H1 (cell line): ENCODE data around the gene CAPN11. TPM values are rescaled to one million over a fixed set of nuclear protein-coding genes. Genes with fewer than 3 reads are reported as not detected.
A peak's percentile ranks its signal among the peaks of the same experiment; 100 is the strongest.

Experiments
- CTCF ChIA-PET: fragments of 300-600 bp; sonication (Branson Sonifier 250); formaldehyde crosslinking; loops from one replicate; lab custom pipeline; 2021; ENCODE audit not compliant: partially characterized antibody; lab: Charles Lee
- POLR2A ChIA-PET: fragments of 300-600 bp; sonication (Branson Sonifier 250); formaldehyde crosslinking; loops from one replicate; lab custom pipeline; 2021; ENCODE audit warnings: inconsistent platforms; ENCODE audit not compliant: partially characterized antibody; lab: Charles Lee
- DNase-seq, 2 experiments: peaks; one replicate each; pipeline versions ENCODE4 v3.0.0 to v3.0.0-alpha.2; 2010 to 2022; ENCODE audit warnings: low spot score in 2 of 2, low read depth in 1 of 2, mixed read lengths in 1 of 2
- FAIRE-seq: peaks from 2 replicates; lab custom pipeline; 2011; peaks lifted over from hg19 to GRCh38; lab: Jason Lieb, UNC
- H2AFZ ChIP-seq: 2 replicates; pipeline ENCODE4 v1.8.1; 2012; ENCODE audit warnings: low read length, inconsistent platforms
- H2AK5ac ChIP-seq: 2 replicates; pipeline ENCODE4 v1.6.1; 2013; ENCODE audit warnings: low read depth, low read length
- H2BK120ac ChIP-seq: replicated peaks from 2 replicates; pipeline ENCODE3; 2013; ENCODE audit warnings: low read depth, low read length, inconsistent platforms
- H2BK12ac ChIP-seq: 2 replicates; pipeline ENCODE4 v1.6.1; 2013; ENCODE audit warnings: low read depth, low read length
- H2BK15ac ChIP-seq: 2 replicates; pipeline ENCODE4 v1.6.1; 2013; ENCODE audit warnings: low read length
- H2BK20ac ChIP-seq: 2 replicates; pipeline ENCODE4 v1.6.1; 2013; ENCODE audit warnings: low read length
- H2BK5ac ChIP-seq: 2 replicates; pipeline ENCODE4 v1.6.1; 2013; ENCODE audit warnings: low read depth, low read length
- H3K14ac ChIP-seq: 2 replicates; pipeline ENCODE4 v1.6.1; 2013; ENCODE audit warnings: inconsistent platforms; ENCODE audit not compliant: insufficient read length
- H3K18ac ChIP-seq: 2 replicates; pipeline ENCODE4 v1.6.1; 2013; ENCODE audit warnings: low read length; ENCODE audit errors: extremely low read depth
- H3K23ac ChIP-seq: 2 replicates; pipeline ENCODE4 v1.6.1; 2013; ENCODE audit warnings: inconsistent platforms; ENCODE audit not compliant: insufficient read length
- H3K23me2 ChIP-seq: 2 replicates; pipeline ENCODE4 v1.6.1; 2013; ENCODE audit warnings: low read depth, low read length
- H3K27ac ChIP-seq: 2 replicates; pipeline ENCODE4 v1.6.1; 2011; ENCODE audit warnings: low read depth, low read length, inconsistent platforms
- H3K27me3 ChIP-seq, 4 experiments: replicated peaks in 1 of 4; 1 replicate in 1 of 4; 2 replicates in 3 of 4; pipeline versions ENCODE4 v1.6.1 to v1.8.1; 2011 to 2013; ENCODE audit warnings: low read length in 3 of 4, mild to moderate bottlenecking in 3 of 4, inconsistent platforms in 2 of 4, mixed read lengths in 2 of 4, moderate library complexity in 1 of 4; ENCODE audit not compliant: control insufficient read depth in 3 of 4, insufficient read depth in 3 of 4; ENCODE audit errors: extremely low read depth in 1 of 4
- H3K36me3 ChIP-seq, 4 experiments: 2 replicates each; pipeline versions ENCODE4 v1.6.1 to v1.8.1; 2011 to 2013; ENCODE audit warnings: mild to moderate bottlenecking in 4 of 4, low read length in 3 of 4, moderate library complexity in 2 of 4, control low read depth in 1 of 4, inconsistent platforms in 1 of 4; ENCODE audit not compliant: insufficient read depth in 4 of 4, control insufficient read depth in 2 of 4
- H3K4ac ChIP-seq: replicated peaks from 2 replicates; pipeline ENCODE3; 2013; ENCODE audit warnings: low read length, low read depth, mixed read lengths, inconsistent platforms; ENCODE audit not compliant: insufficient read length
- H3K4me1 ChIP-seq, 4 experiments: replicated peaks in 1 of 4; 1 replicate in 1 of 4; 2 replicates in 3 of 4; pipeline versions ENCODE4 v1.6.1 to v1.8.1; 2011 to 2013; ENCODE audit warnings: low read length in 3 of 4, inconsistent platforms in 2 of 4, mixed read lengths in 1 of 4; ENCODE audit not compliant: insufficient read depth in 4 of 4, control insufficient read depth in 3 of 4
- H3K4me2 ChIP-seq, 2 experiments: 2 replicates each; pipeline versions ENCODE4 v1.6.1 to v1.8.1; 2011 to 2013; ENCODE audit warnings: low read depth in 2 of 2, low read length in 2 of 2, control low read depth in 1 of 2, inconsistent platforms in 1 of 2, mild to moderate bottlenecking in 1 of 2; ENCODE audit not compliant: insufficient read depth in 1 of 2
- H3K4me3 ChIP-seq, 4 experiments: fragments of 200-600, 300-600 bp in 1 of 4; sonication (generic), shearing (Covaris generic), sonication (Bioruptor Twin) in 1 of 4; 2 replicates each; pipeline versions ENCODE4 v1.5.1 to v1.8.1; 2011 to 2016; ENCODE audit warnings: low read length in 4 of 4, low read depth in 3 of 4, control low read depth in 2 of 4, inconsistent platforms in 2 of 4, mild to moderate bottlenecking in 2 of 4, mixed read lengths in 1 of 4, moderate library complexity in 1 of 4; ENCODE audit not compliant: insufficient read depth in 2 of 4; ENCODE audit errors: extremely low read depth in 1 of 4
- H3K56ac ChIP-seq: replicated peaks from 2 replicates; pipeline ENCODE3; 2013; ENCODE audit warnings: low read depth, mild to moderate bottlenecking, mixed read lengths, low read length, inconsistent platforms; ENCODE audit not compliant: insufficient read length
- H3K79me1 ChIP-seq: 2 replicates; pipeline ENCODE4 v1.6.1; 2013; ENCODE audit warnings: low read depth, low read length, control low read depth
- H3K79me2 ChIP-seq, 2 experiments: 2 replicates each; pipeline versions ENCODE4 v1.6.1 to v1.8.1; 2012 to 2013; ENCODE audit warnings: low read length in 2 of 2, mild to moderate bottlenecking in 2 of 2, inconsistent platforms in 1 of 2; ENCODE audit not compliant: insufficient read depth in 2 of 2, control insufficient read depth in 1 of 2
- H3K9ac ChIP-seq, 4 experiments: replicated peaks in 1 of 4; 1 replicate in 1 of 4; 2 replicates in 3 of 4; pipeline versions ENCODE4 v1.6.1 to v1.8.1; 2011 to 2013; ENCODE audit warnings: low read depth in 3 of 4, low read length in 3 of 4, control low read depth in 2 of 4, mild to moderate bottlenecking in 2 of 4, moderate library complexity in 2 of 4, inconsistent platforms in 1 of 4; ENCODE audit errors: extremely low read depth in 1 of 4
- H3K9me3 ChIP-seq, 2 experiments: 2 replicates each; pipeline versions ENCODE4 v1.6.1 to v1.8.1; 2012 to 2013; ENCODE audit warnings: mild to moderate bottlenecking in 2 of 2, moderate library complexity in 2 of 2, control low read depth in 1 of 2, inconsistent platforms in 1 of 2, low read depth in 1 of 2, low read length in 1 of 2, mixed read lengths in 1 of 2; ENCODE audit not compliant: insufficient read depth in 2 of 2
- H4K20me1 ChIP-seq, 2 experiments: replicated peaks in 1 of 2; 2 replicates each; pipeline versions ENCODE3 to v1.8.1; 2011 to 2013; ENCODE audit warnings: inconsistent platforms in 2 of 2, low read length in 2 of 2, mild to moderate bottlenecking in 1 of 2; ENCODE audit not compliant: insufficient read depth in 2 of 2, control insufficient read depth in 1 of 2
- H4K5ac ChIP-seq: 2 replicates; pipeline ENCODE4 v1.6.1; 2013; ENCODE audit warnings: low read length, low read depth, mixed read lengths, inconsistent platforms; ENCODE audit not compliant: insufficient read length
- H4K8ac ChIP-seq: 2 replicates; pipeline ENCODE4 v1.8.0; 2013; ENCODE audit warnings: mild to moderate bottlenecking, moderate library complexity, low read length, inconsistent platforms; ENCODE audit not compliant: insufficient read depth; ENCODE audit errors: extremely low read depth
- H4K91ac ChIP-seq: replicated peaks from 2 replicates; pipeline ENCODE3; 2013; ENCODE audit warnings: low read length, mixed read lengths, inconsistent platforms; ENCODE audit not compliant: insufficient read length
- EZH2 ChIP-seq: fragments of 200-600 bp; sonication (generic); IDR thresholded peaks from 2 replicates; pipeline ENCODE4 v1.7.1; 2012; ENCODE audit warnings: low read depth, mild to moderate bottlenecking, moderate library complexity, low read length, inconsistent platforms; ENCODE audit not compliant: severe bottlenecking
- GTF2F1 ChIP-seq: IDR thresholded peaks from 2 replicates; pipeline ENCODE4 v1.6.1; 2012; ENCODE audit warnings: low read depth, low read length, improper control_type of control experiment, borderline replicate concordance
- POU5F1 ChIP-seq: IDR thresholded peaks from 2 replicates; pipeline ENCODE4 v1.6.1; 2011; ENCODE audit warnings: low read depth, mild to moderate bottlenecking, low read length, moderate library complexity
- RXRA ChIP-seq: IDR thresholded peaks from 2 replicates; pipeline ENCODE4 v1.6.1; 2011; ENCODE audit warnings: low read depth, mild to moderate bottlenecking, low read length, moderate library complexity; ENCODE audit not compliant: insufficient read depth
- SIRT6 ChIP-seq: IDR thresholded peaks from one replicate; pipeline ENCODE4 v1.7.1; 2012; ENCODE audit warnings: low read length, inconsistent platforms
- SP1 ChIP-seq: IDR thresholded peaks from 2 replicates; pipeline ENCODE4 v1.6.1; 2011; ENCODE audit warnings: low read depth, low read length
- WGBS, 2 experiments: shearing (Covaris generic) in 1 of 2; methylation state at CpG; one replicate each; pipeline versions ENCODE4 v1.1.6 to v1.1.7; 2013 to 2015; ENCODE audit warnings: low lambda C conversion rate in 2 of 2, mixed read lengths in 2 of 2, inconsistent platforms in 1 of 2, low coverage in 1 of 2, missing lambda C conversion rate in 1 of 2; ENCODE audit not compliant: insufficient replicate concordance in 2 of 2, insufficient coverage in 1 of 2, insufficient read length in 1 of 2; ENCODE audit errors: extremely low coverage in 1 of 2, missing lambda C conversion rate in 1 of 2; 5-methylcytosine and 5-hydroxymethylcytosine counted together
- polyA plus RNA-seq, 7 experiments: library from polyadenylated mRNA; depleted of rRNA in 3 of 7; stranded (reverse) in 5 of 7; unstranded in 2 of 7; fragments of >200 nt in 5 of 7; fragments of 200-250 nt in 2 of 7; gene quantifications; 1 replicate in 5 of 7; 2 replicates in 1 of 7; 4 replicates in 1 of 7; pipeline versions ENCODE4 v1.2.1 to v1.2.3, GENCODE V29; 2011 to 2013; ENCODE audit warnings: missing spikeins in 2 of 7, mixed read lengths in 2 of 7
- total RNA-seq: library from RNA; stranded (reverse); fragmentation: NEBNext Ultra II Directional; extraction: Animal tissue kit (Norgen Biotek cat#: 25700); gene quantifications from 2 replicates; pipeline ENCODE4 v1.2.1, GENCODE V29; 2021

The CAPN11 gene
- total and polyA plus RNA-seq, 2 of the 8 experiments (the other 6 are each of a cell fraction or from before 2014, with no cell fraction given): 0.95 to 0.97 TPM

DNA sequence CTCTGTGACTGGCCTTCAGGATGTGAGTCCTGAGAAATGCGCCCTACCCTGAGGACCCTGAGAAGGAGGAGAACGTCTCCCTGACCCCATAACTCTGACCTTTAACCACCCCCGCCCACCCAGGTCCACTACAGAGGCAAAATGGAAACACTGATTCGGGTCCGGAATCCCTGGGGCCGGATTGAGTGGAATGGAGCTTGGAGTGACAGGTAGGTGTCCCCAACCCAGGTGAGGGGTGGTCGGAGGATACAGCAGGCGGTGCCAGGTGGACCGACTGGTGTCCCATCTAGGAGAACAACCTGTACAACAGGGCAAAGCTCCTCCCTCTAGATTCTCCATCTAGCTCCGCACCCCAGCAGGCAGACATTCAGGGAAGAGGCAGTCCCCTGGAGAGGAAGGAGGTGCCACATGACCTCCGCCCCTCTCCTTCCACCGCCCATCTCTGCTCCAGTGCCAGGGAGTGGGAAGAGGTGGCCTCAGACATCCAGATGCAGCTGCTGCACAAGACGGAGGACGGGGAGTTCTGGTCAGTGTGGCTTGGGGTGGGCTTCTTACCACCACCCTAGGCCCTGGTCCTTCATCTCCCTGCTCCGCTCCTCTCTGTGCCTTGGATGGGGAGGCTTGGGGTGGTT, 17.6 kb downstream of the CAPN11 start:
- no peaks in the 10 kb centered on the region for H4K20me1 ChIP-seq
- peak overlapping the region; percentile 70; the same call in 1 of the 2 replicates for H2BK12ac ChIP-seq
- no peaks in the 10 kb centered on the region for H3K27me3 ChIP-seq
- FAIRE-seq: no peak
- no peak overlapping the region for H3K4me3 ChIP-seq
- H2AFZ ChIP-seq: no peak overlapping the region
- peaks cover 2% of the 10 kb centered on the region; the same call in 1 of the 2 replicates for H3K23me2 ChIP-seq
- WGBS, 2 experiments: 87% methylated on average over 15 of the region's 15 CpGs; no CpG with 5 or more reads in 1 of the 2 experiments
- H4K5ac ChIP-seq: peak overlapping the region; percentile 26
- H3K56ac ChIP-seq: no peak overlapping the region
- no peak for TF ChIP-seq RXRA
- TF ChIP-seq GTF2F1: no peak
- TF ChIP-seq EZH2: no peak
- TF ChIP-seq SIRT6: no peak
- TF ChIP-seq SP1: no peak
- TF ChIP-seq POU5F1: no peak
- peaks cover 0 to 12% (median 3%) of the 10 kb centered on the region in 4 experiments; a peak in 6 of 7 replicates for H3K4me1 ChIP-seq
- no peak overlapping the region for H3K23ac ChIP-seq
- H3K27ac ChIP-seq: no peak overlapping the region
- no peaks in the 10 kb centered on the region for H3K9me3 ChIP-seq
- H2BK5ac ChIP-seq: 0 out of 2 replicates have a peak overlapping the region, but pooled peaks have one; percentile 54
- H3K36me3 ChIP-seq: no peaks in the 10 kb centered on the region
- POLR2A ChIA-PET: interaction anchor here (0.6 to 4.8 kb wide), 7 partner anchors 11 to 76 kb away, joined by 3 to 28 read pairs (median 6); partner anchors contain the start of genes HSP90AB1 and MYMX
- DNase-seq: no peak
- H3K18ac ChIP-seq: peak overlapping the region; percentile 32; the same call in 1 of the 2 replicates
- H3K9ac ChIP-seq: no peak overlapping the region
- no peak overlapping the region for H2AK5ac ChIP-seq
- no peak overlapping the region for H4K8ac ChIP-seq
- no peaks in the 10 kb centered on the region for H3K79me1 ChIP-seq
- no peak overlapping the region for H2BK120ac ChIP-seq
- peak overlapping the region; percentile 11 for H4K91ac ChIP-seq
- CTCF ChIA-PET: interaction anchor here (0.8 to 10.8 kb wide), 7 partner anchors 10 to 161 kb away, joined by 3 to 287 read pairs (median 5); partner anchors contain the start of gene SLC29A1
- H3K4me2 ChIP-seq: no peak overlapping the region
- H3K14ac ChIP-seq: no peak overlapping the region
- no peak overlapping the region for H3K4ac ChIP-seq
- H3K79me2 ChIP-seq: no peaks in the 10 kb centered on the region
- H2BK15ac ChIP-seq: peak overlapping the region; percentile 31; the same call in 1 of the 2 replicates
- no peak overlapping the region; the same call in 1 of the 2 replicates for H2BK20ac ChIP-seq
